DOHH2 (cell line): Measurements from ENCODE around the gene KLK4.

Source experiments
- CTCF ChIP-seq: fragments of 200-600 bp; sonication (generic); IDR thresholded peaks from one replicate; pipeline ENCODE4 v1.5.1; 2014; ENCODE audit warnings: antibody characterized with exemption, mild to moderate bottlenecking, low read depth, low read length; ENCODE audit not compliant: poor library complexity, severe bottlenecking
- EZH2phosphoT487 ChIP-seq: fragments of 200-600 bp; sonication (generic); IDR thresholded peaks from 2 replicates; pipeline ENCODE4 v1.6.1; 2017; ENCODE audit warnings: borderline replicate concordance, mild to moderate bottlenecking, antibody characterized with exemption, low read length, moderate library complexity, mixed read lengths

GRCh38 chr19:50869479-50869878 lies 41.7 kb downstream of the KLK4 start:
- TF ChIP-seq CTCF (no peak), EZH2phosphoT487 (no peak)
